ENCODE results near the gene C1orf53.

Gene C1orf53

DNA sequence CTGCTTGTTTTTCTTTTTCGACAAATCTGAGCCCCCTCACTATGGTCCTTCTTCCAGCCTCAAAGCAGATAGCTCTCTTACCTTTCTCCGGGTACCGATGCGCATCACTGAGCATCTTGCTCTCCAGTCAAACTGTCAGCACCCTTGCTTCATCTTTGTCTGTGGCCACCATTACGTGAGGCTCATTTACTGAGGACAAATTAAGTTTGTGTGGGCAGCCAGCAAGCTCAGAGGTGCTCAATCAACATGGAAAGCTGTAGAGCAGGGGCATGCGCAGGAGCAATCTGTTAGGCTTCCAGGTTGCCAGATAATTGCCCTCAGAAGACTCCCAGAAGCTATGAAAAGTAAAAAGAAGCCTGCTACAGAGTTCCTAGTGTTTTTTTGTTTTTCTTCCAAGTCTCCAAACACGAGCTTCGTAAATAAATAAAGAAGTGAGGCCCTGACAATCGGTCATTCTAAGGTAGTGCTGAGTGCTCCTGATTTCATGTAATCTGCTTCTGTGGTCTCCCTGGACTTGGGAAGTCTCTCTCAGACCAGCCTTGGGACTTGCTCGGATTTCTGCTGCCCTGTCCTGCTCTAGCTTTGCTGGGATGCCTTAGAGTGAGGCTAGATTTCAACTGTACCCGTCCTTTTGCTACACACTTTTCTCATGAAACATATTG is 1.8 kb downstream of the C1orf53 start:
- H3K9me3 Mint-ChIP-seq: no peaks in the 10 kb centered on the region
- no peaks in the 10 kb centered on the region for H3K36me3 Mint-ChIP-seq (ENCODE audit: low read depth)
- TF ChIP-seq, protein P1, sequence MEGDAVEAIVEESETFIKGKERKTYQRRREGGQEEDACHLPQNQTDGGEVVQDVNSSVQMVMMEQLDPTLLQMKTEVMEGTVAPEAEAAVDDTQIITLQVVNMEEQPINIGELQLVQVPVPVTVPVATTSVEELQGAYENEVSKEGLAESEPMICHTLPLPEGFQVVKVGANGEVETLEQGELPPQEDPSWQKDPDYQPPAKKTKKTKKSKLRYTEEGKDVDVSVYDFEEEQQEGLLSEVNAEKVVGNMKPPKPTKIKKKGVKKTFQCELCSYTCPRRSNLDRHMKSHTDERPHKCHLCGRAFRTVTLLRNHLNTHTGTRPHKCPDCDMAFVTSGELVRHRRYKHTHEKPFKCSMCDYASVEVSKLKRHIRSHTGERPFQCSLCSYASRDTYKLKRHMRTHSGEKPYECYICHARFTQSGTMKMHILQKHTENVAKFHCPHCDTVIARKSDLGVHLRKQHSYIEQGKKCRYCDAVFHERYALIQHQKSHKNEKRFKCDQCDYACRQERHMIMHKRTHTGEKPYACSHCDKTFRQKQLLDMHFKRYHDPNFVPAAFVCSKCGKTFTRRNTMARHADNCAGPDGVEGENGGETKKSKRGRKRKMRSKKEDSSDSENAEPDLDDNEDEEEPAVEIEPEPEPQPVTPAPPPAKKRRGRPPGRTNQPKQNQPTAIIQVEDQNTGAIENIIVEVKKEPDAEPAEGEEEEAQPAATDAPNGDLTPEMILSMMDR (IDR thresholded peaks at IDR 0.05): no peak
- H3K27me3 Mint-ChIP-seq (ENCODE audit: low read depth, poor library complexity): peaks cover 83% of the 10 kb centered on the region
- H3K27ac Mint-ChIP-seq: no peak overlapping the region
- peak overlapping the region; percentile 84 for H3K4me3 Mint-ChIP-seq
- peaks cover 24% of the 10 kb centered on the region for H3K4me1 Mint-ChIP-seq
- DNase-seq: no peak

DNA sequence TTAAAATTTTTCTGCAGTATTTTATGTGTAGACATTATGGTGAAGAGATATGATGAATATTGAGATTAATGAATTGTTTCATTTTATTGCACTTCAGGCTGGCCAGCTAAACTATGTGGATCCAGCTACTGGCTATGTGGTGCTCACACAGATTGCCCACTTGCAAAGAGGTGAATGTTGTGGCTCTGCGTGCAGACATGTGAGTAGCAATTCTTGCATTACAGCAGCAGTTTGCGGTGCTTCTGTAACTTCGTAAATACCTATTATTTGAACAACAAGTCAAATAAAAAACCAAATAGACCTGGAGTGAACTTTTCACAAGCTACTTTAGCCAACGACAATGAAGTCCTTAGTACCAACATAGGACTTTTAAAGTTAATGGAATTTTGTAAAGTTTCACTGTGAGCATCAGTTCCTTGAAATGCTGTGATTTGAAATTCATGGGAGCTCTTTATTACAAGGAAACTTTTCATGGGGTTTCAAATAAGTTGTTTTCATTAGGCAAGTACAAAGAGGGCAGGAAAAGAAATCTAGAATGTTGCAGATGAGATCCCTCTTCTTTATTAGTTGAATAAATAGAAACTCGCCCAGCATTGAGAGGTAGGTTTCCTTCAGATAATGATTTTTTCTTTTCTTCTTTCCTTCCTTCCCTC is 3.4 kb downstream of the C1orf53 start:
- H3K36me3 Mint-ChIP-seq (ENCODE audit: low read depth): no peaks in the 10 kb centered on the region
- H3K9me3 Mint-ChIP-seq: no peaks in the 10 kb centered on the region
- DNase-seq: no peak
- H3K27me3 Mint-ChIP-seq (ENCODE audit: low read depth, poor library complexity): peaks cover 90% of the 10 kb centered on the region
- TF ChIP-seq, protein P1 (IDR thresholded peaks at IDR 0.05): no peak
- H3K4me3 Mint-ChIP-seq: no peak overlapping the region
- H3K4me1 Mint-ChIP-seq: peaks cover 30% of the 10 kb centered on the region
- no peak overlapping the region for H3K27ac Mint-ChIP-seq

GRCh38 chr1:197907846-197908616 is 5.6 kb downstream of the C1orf53 start:
- peaks cover 100% of the 10 kb centered on the region for H3K27me3 Mint-ChIP-seq (ENCODE audit: low read depth, poor library complexity)
- H3K4me3 Mint-ChIP-seq: no peak overlapping the region
- DNase-seq: no peak

DNA sequence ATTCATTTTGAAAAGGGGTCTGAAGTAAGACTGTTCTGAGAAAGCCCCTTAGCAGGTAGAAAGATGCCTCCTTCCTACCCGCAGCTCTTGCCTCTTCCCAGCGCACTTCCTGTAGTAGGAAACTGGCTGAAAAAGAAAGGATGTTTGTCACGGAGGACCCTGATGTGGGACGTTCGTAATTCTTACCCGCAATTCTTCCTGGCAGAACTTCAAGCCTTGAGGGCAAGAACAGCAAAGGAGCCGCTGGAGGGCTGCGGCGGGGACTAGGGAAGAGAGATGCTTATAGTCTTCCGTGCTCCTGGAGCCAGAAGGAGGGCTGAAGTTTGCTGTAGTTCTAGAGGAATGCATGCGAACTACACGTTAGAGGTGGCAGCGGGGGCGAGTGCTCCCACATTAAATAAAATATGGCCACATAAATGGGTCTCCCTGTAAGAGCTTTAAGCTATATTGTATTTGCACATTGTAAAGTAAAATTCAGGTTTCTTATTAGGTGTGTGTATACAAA is 6.3 kb downstream of the C1orf53 start:
- Mint-ChIP-seq H3K27me3 (ENCODE audit: low read depth, poor library complexity) (peaks cover 100% of the 10 kb centered on the region), H3K4me1 (peaks cover 30% of the 10 kb centered on the region), H3K36me3 (ENCODE audit: low read depth) (no peaks in the 10 kb centered on the region), H3K4me3 (no peak overlapping the region), H3K27ac (no peak overlapping the region), H3K9me3 (no peaks in the 10 kb centered on the region)
- TF ChIP-seq, protein P1 (IDR thresholded peaks at IDR 0.05): no peak
- peak; percentile 36 for DNase-seq

More at GRCh38 chr1:197907846-197908616, 5.6 kb downstream of the C1orf53 start:
- TF ChIP-seq, protein P1 (IDR thresholded peaks at IDR 0.05): no peak
- Mint-ChIP-seq H3K9me3 (no peaks in the 10 kb centered on the region), H3K27ac (no peak overlapping the region), H3K36me3 (ENCODE audit: low read depth) (no peaks in the 10 kb centered on the region), H3K4me1 (peaks cover 33% of the 10 kb centered on the region)

DNA sequence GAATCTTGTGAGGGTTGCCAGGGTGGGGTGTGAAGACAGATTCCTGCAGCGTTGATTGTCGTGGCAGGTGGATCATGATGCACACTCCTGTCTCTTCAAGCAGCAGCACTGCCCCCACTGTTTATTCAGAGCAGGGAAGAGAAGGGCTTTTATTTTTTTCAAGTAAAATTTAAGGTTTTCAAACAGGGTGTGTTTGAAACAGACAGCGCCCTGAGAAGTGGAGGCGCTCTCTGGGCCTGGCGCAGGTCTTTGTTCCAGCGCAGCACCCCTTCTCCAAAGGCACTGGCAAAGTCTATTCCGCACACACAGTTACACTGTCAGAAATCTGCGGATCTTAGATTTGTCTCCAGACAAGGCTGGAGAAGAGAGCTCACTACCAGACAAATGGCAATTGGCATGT is 7.0 kb downstream of the C1orf53 start:
- DNase-seq: no peak
- no peak overlapping the region for H3K4me3 Mint-ChIP-seq

More for the DNA sequence above, 7.0 kb downstream of the C1orf53 start:
- TF ChIP-seq, protein P1 (IDR thresholded peaks at IDR 0.05): no peak
- peaks cover 24% of the 10 kb centered on the region for H3K4me1 Mint-ChIP-seq
- H3K36me3 Mint-ChIP-seq (ENCODE audit: low read depth): no peaks in the 10 kb centered on the region
- H3K9me3 Mint-ChIP-seq: no peaks in the 10 kb centered on the region
- H3K27me3 Mint-ChIP-seq (ENCODE audit: low read depth, poor library complexity): peaks cover 100% of the 10 kb centered on the region
- no peak overlapping the region for H3K27ac Mint-ChIP-seq

Data from nephron progenitor cell (in vitro differentiated cells).